ENCODE results near the gene CELF2. TPM values are rescaled to one million over a fixed set of nuclear protein-coding genes. Genes with fewer than 3 reads are reported as not detected.

The CELF2 gene
- total RNA-seq, 3 donors from 2014 or later, result 40.0 to 178 (median 45.6) TPM

- Histone ChIP-seq H3K9me3 (no peaks in the 10 kb centered on the region), H3K4me3 (no peak overlapping the region), H3K27ac (no peak overlapping the region), H3K36me3 (no peaks in the 10 kb centered on the region), H3K27me3 (no peaks in the 10 kb centered on the region), H3K4me1 (no peaks in the 10 kb centered on the region)
- TF ChIP-seq CTCF (IDR thresholded peaks at IDR 0.05), result no peak
- TF ChIP-seq POLR2AphosphoS5 (IDR thresholded peaks at IDR 0.05), result no peak
- TF ChIP-seq POLR2A (IDR thresholded peaks at IDR 0.05), result no peak
- DNase-seq (ENCODE audit: low spot score in 2 of 2), result no peak
- intact Hi-C loops (cut with DNase I; ENCODE audit: low total_unique reads), result no loop called here
These were observed 24.7 kb downstream of the CELF2 start for GRCh38 chr10:11042357-11042756.

GRCh38 chr10:11043039-11043438 is 25.4 kb downstream of the CELF2 start:
- intact Hi-C loops (cut with DNase I; ENCODE audit: low total_unique reads), result no loop called here
- Histone ChIP-seq H3K4me3 (no peak overlapping the region), H3K36me3 (no peaks in the 10 kb centered on the region), H3K4me1 (no peaks in the 10 kb centered on the region), H3K9me3 (no peaks in the 10 kb centered on the region), H3K27me3 (no peaks in the 10 kb centered on the region), H3K27ac (no peak overlapping the region)
- DNase-seq (ENCODE audit: low spot score in 2 of 2), result no peak
- no peak for TF ChIP-seq CTCF (IDR thresholded peaks at IDR 0.05)
- no peak for TF ChIP-seq POLR2A (IDR thresholded peaks at IDR 0.05)
- TF ChIP-seq POLR2AphosphoS5 (IDR thresholded peaks at IDR 0.05), result no peak

GRCh38 chr10:11043446-11044127 is 25.9 kb downstream of the CELF2 start:
- no peak for TF ChIP-seq POLR2AphosphoS5 (IDR thresholded peaks at IDR 0.05)
- no peak for TF ChIP-seq CTCF (IDR thresholded peaks at IDR 0.05)
- no peak for TF ChIP-seq POLR2A (IDR thresholded peaks at IDR 0.05)
- H3K36me3 ChIP-seq, result no peaks in the 10 kb centered on the region
- H3K4me3 ChIP-seq, result no peak overlapping the region
- no peak for DNase-seq (ENCODE audit: low spot score in 2 of 2)
- intact Hi-C loops (cut with DNase I; ENCODE audit: low total_unique reads), result no loop called here
- H3K27ac ChIP-seq, result no peak overlapping the region
- H3K9me3 ChIP-seq, result no peaks in the 10 kb centered on the region
- H3K4me1 ChIP-seq, result no peaks in the 10 kb centered on the region
- no peaks in the 10 kb centered on the region for H3K27me3 ChIP-seq

GRCh38 chr10:11045487-11045886 is 27.8 kb downstream of the CELF2 start:
- no peaks in the 10 kb centered on the region for H3K36me3 ChIP-seq
- intact Hi-C loops (cut with DNase I; ENCODE audit: low total_unique reads), result no loop called here
- no peaks in the 10 kb centered on the region for H3K27me3 ChIP-seq
- H3K4me3 ChIP-seq, result no peak overlapping the region
- DNase-seq (ENCODE audit: low spot score in 2 of 2), result no peak
- no peak for TF ChIP-seq POLR2A (IDR thresholded peaks at IDR 0.05)
- no peak for TF ChIP-seq POLR2AphosphoS5 (IDR thresholded peaks at IDR 0.05)
- no peak for TF ChIP-seq CTCF (IDR thresholded peaks at IDR 0.05)
- peak overlapping the region; percentile 41 to 83 for H3K27ac ChIP-seq
- H3K9me3 ChIP-seq, result no peaks in the 10 kb centered on the region
- no peaks in the 10 kb centered on the region for H3K4me1 ChIP-seq

DNA sequence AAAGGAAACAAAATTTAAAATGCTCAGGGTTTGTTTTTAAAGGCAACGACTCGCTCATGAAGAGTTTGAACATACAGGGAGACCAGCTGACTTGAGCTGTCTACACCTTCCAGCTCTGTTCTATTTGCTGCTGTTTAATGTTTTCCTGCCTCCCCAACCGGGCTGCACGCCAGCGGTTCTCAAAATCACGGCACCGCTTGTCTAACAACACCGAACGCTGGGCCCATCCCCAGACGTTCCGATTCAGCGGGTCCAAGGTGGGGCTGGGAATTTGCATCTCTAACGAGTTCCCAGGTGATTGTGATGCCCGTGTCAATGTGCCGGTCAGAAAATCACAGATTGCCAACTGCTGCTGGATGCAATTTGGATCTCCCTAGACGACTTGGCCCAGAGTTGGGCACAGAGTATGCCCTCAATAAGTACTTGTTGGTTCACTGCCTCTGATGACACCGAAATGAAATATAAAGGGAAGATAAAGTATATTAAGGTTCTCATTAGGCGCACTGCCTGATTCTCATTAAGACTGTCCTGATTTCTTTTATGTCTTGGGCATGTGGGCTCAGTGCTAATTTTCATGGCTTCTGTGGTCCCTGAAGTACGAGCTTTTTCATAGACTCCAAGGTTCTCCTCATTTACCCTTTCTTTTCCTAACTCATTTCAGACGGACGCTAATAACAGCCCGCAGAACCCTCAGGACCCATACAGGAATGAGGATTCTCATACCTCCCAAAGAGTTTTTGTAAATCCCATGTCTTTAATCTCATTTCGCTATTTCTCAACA is 28.5 kb downstream of the CELF2 start:
- intact Hi-C loops (cut with DNase I; ENCODE audit: low total_unique reads), result no loop called here
- no peaks in the 10 kb centered on the region for H3K36me3 ChIP-seq
- peak overlapping the region; percentile 73 to 83 for H3K27ac ChIP-seq
- TF ChIP-seq POLR2A (IDR thresholded peaks at IDR 0.05), result no peak
- TF ChIP-seq CTCF (IDR thresholded peaks at IDR 0.05), result no peak
- TF ChIP-seq POLR2AphosphoS5 (IDR thresholded peaks at IDR 0.05), result peak in 1 of 3 donors; percentile 38
- H3K9me3 ChIP-seq, result no peaks in the 10 kb centered on the region
- no peak for DNase-seq (ENCODE audit: low spot score in 2 of 2)
- peak overlapping the region; percentile 0 to 53 (median 2) for H3K4me3 ChIP-seq
- H3K27me3 ChIP-seq, result no peaks in the 10 kb centered on the region
- no peaks in the 10 kb centered on the region for H3K4me1 ChIP-seq
